NB4 (cell line): ENCODE measurements around the gene THAP9.

ENCODE experiments used
- MYC ChIP-seq: IDR thresholded peaks from 2 replicates; pipeline ENCODE4 v1.6.1; 2011; ENCODE audit warnings: low read depth, low read length
- POLR2A ChIP-seq: IDR thresholded peaks from 2 replicates; pipeline ENCODE4 v1.6.1; 2011; ENCODE audit warnings: mild to moderate bottlenecking; ENCODE audit not compliant: insufficient read length; ENCODE audit errors: extremely low read depth
- TF ChIP-seq, protein P1 (sequence below): IDR thresholded peaks from one replicate; pipeline ENCODE4 v1.5.1; 2012; ENCODE audit warnings: low read depth, low read length
- TF ChIP-seq, protein P2 (sequence below): IDR thresholded peaks from 2 replicates; pipeline ENCODE4 v1.6.1; 2011; ENCODE audit warnings: low read depth, low read length

DNA sequence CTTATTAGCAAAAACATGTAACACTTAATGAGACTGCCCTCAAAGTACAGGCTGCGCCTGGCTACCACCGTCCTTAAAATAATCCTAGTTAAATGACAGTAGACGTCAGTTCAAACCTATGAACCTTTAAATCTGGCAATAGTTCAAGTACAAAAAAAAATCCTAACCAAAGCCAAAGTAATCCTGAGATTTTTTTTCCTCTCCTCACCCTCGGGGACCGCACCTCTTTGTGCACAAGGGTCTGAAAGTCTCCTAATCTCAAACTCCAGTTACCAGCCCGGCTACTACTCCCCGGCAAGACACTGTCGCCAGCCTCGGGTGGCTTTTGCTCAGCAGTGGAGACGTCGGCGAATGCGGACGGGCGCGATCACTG lies 10.0 kb upstream of the THAP9 start:
- TF ChIP-seq, protein P1, sequence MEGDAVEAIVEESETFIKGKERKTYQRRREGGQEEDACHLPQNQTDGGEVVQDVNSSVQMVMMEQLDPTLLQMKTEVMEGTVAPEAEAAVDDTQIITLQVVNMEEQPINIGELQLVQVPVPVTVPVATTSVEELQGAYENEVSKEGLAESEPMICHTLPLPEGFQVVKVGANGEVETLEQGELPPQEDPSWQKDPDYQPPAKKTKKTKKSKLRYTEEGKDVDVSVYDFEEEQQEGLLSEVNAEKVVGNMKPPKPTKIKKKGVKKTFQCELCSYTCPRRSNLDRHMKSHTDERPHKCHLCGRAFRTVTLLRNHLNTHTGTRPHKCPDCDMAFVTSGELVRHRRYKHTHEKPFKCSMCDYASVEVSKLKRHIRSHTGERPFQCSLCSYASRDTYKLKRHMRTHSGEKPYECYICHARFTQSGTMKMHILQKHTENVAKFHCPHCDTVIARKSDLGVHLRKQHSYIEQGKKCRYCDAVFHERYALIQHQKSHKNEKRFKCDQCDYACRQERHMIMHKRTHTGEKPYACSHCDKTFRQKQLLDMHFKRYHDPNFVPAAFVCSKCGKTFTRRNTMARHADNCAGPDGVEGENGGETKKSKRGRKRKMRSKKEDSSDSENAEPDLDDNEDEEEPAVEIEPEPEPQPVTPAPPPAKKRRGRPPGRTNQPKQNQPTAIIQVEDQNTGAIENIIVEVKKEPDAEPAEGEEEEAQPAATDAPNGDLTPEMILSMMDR, result no peak
- TF ChIP-seq MYC (no peak), POLR2A (no peak)
- TF ChIP-seq, protein P2, sequence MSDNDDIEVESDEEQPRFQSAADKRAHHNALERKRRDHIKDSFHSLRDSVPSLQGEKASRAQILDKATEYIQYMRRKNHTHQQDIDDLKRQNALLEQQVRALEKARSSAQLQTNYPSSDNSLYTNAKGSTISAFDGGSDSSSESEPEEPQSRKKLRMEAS, result no peak
